ENCODE data around the gene HSDL1. TPM values are rescaled to one million over a fixed set of nuclear protein-coding genes. Genes with fewer than 3 reads are reported as not detected.
A peak's percentile ranks its signal among the peaks of the same experiment; 100 is the strongest.

HSDL1 gene
- total RNA-seq, 1 donor: 18.1 TPM

- Histone ChIP-seq H3K36me3 (ENCODE audit: insufficient read depth, low read length) (peaks cover 30% of the 10 kb centered on the region), H4K20me1 (ENCODE audit: insufficient read depth, low read length) (peaks cover 19% of the 10 kb centered on the region)
Measured at GRCh38 chr16:84181144-84181915, 36.4 kb upstream of the HSDL1 start.

GRCh38 chr16:84180519-84181140 lies 35.7 kb upstream of the HSDL1 start:
- no peak for DNase-seq (ENCODE audit: insufficient read length, low spot score, missing footprints)
- Histone ChIP-seq H3K4me3 (ENCODE audit: insufficient read depth, low read length) (no peak overlapping the region), H4K20me1 (ENCODE audit: insufficient read depth, low read length) (peaks cover 19% of the 10 kb centered on the region), H3K4me1 (ENCODE audit: insufficient read depth, low read length) (peaks cover 23% of the 10 kb centered on the region), H3K4me2 (ENCODE audit: insufficient read depth, low read length) (no peak overlapping the region), H3K27me3 (ENCODE audit: insufficient read depth, low read length) (no peaks in the 10 kb centered on the region), H3K79me2 (ENCODE audit: insufficient read depth, low read length) (peaks cover 27% of the 10 kb centered on the region), H3K9me3 (ENCODE audit: low read depth, low read length) (no peaks in the 10 kb centered on the region), H2AFZ (ENCODE audit: low read length) (no peak overlapping the region), H3K27ac (ENCODE audit: low read depth, low read length) (no peak overlapping the region), H3K36me3 (ENCODE audit: insufficient read depth, low read length) (peaks cover 30% of the 10 kb centered on the region)
- no peak for TF ChIP-seq CTCF (IDR thresholded peaks at IDR 0.05; ENCODE audit: extremely low read depth, low read depth, low read length)

More at GRCh38 chr16:84181144-84181915, 36.4 kb upstream of the HSDL1 start:
- Histone ChIP-seq H3K27me3 (ENCODE audit: insufficient read depth, low read length) (no peaks in the 10 kb centered on the region), H2AFZ (ENCODE audit: low read length) (no peak overlapping the region), H3K4me2 (ENCODE audit: insufficient read depth, low read length) (no peak overlapping the region), H3K27ac (ENCODE audit: low read depth, low read length) (no peak overlapping the region), H3K4me1 (ENCODE audit: insufficient read depth, low read length) (peaks cover 19% of the 10 kb centered on the region), H3K4me3 (ENCODE audit: insufficient read depth, low read length) (no peak overlapping the region), H3K9me3 (ENCODE audit: low read depth, low read length) (no peaks in the 10 kb centered on the region), H3K79me2 (ENCODE audit: insufficient read depth, low read length) (peaks cover 34% of the 10 kb centered on the region)
- no peak for TF ChIP-seq CTCF (IDR thresholded peaks at IDR 0.05; ENCODE audit: extremely low read depth, low read depth, low read length)
- DNase-seq (ENCODE audit: insufficient read length, low spot score, missing footprints): no peak

- Histone ChIP-seq H3K4me2 (ENCODE audit: insufficient read depth, low read length) (no peak overlapping the region), H3K27me3 (ENCODE audit: insufficient read depth, low read length) (no peaks in the 10 kb centered on the region), H3K27ac (ENCODE audit: low read depth, low read length) (no peak overlapping the region), H3K36me3 (ENCODE audit: insufficient read depth, low read length) (peaks cover 30% of the 10 kb centered on the region), H2AFZ (ENCODE audit: low read length) (no peak overlapping the region), H3K9me3 (ENCODE audit: low read depth, low read length) (no peaks in the 10 kb centered on the region), H4K20me1 (ENCODE audit: insufficient read depth, low read length) (peaks cover 19% of the 10 kb centered on the region), H3K79me2 (ENCODE audit: insufficient read depth, low read length) (peaks cover 19% of the 10 kb centered on the region), H3K4me1 (ENCODE audit: insufficient read depth, low read length) (peaks cover 23% of the 10 kb centered on the region), H3K4me3 (ENCODE audit: insufficient read depth, low read length) (no peak overlapping the region)
- TF ChIP-seq CTCF (IDR thresholded peaks at IDR 0.05; ENCODE audit: extremely low read depth, low read depth, low read length): no peak
- DNase-seq (ENCODE audit: insufficient read length, low spot score, missing footprints): peak; percentile 79
Measured at GRCh38 chr16:84179612-84180320, 34.8 kb upstream of the HSDL1 start.
